HG03066 (cell line): Measurements from ENCODE around the gene M1AP.
"Not testable (repeated sequence)": the region's sequence is repeated elsewhere in the genome, so short reads cannot be mapped to it uniquely, and the experiment has no call there.

Source experiments
- ATAC-seq: cut with Tn5 transposase; IDR thresholded peaks from one replicate; pipeline ENCODE4 v1.9.1; 2021; ENCODE audit warnings: low read depth; ENCODE audit not compliant: unreplicated experiment

Gene M1AP

GRCh38 chr2:74569686-74570085 is 78.4 kb downstream of the M1AP start:
- no peak for ATAC-seq

- no peak for ATAC-seq
Measured at GRCh38 chr2:74567881-74568280, 80.2 kb downstream of the M1AP start.

GRCh38 chr2:74566754-74567085 is 81.4 kb downstream of the M1AP start:
- ATAC-seq: no peak

- no peak for ATAC-seq
Measured at GRCh38 chr2:74566076-74566753, 81.9 kb downstream of the M1AP start.

GRCh38 chr2:74564222-74564621 is 83.9 kb downstream of the M1AP start:
- ATAC-seq: no peak

- ATAC-seq: no peak
Measured at GRCh38 chr2:74562126-74562775, 85.9 kb downstream of the M1AP start.

GRCh38 chr2:74561022-74561421 is 87.1 kb downstream of the M1AP start:
- ATAC-seq: not testable (repeated sequence)

- no peak for ATAC-seq
Measured at GRCh38 chr2:74560591-74560990, 87.5 kb downstream of the M1AP start.

- ATAC-seq: no peak
Measured at GRCh38 chr2:74559912-74560311, 88.2 kb downstream of the M1AP start.

GRCh38 chr2:74558284-74559230 is 89.6 kb downstream of the M1AP start:
- ATAC-seq: no peak

- ATAC-seq: no peak
Measured at GRCh38 chr2:74556831-74557370, 91.2 kb downstream of the M1AP start.

- no peak for ATAC-seq
Measured at GRCh38 chr2:74556159-74556558, 92.0 kb downstream of the M1AP start.

- ATAC-seq: no peak
Measured at GRCh38 chr2:74555610-74556103, 92.5 kb downstream of the M1AP start.

GRCh38 chr2:74554820-74555531 is 93.2 kb downstream of the M1AP start:
- ATAC-seq: peak; percentile 55

GRCh38 chr2:74553892-74554819 is 94.0 kb downstream of the M1AP start, which contains the start of the genes DOK1 and LOXL3:
TSS of gene DOK1 (plus strand) at chr2:74554720. CDS start at chr2:74554755, 35 bp downstream.
TSS of gene LOXL3 (minus strand) at chr2:74553942. CDS start at chr2:74552634, 1,308 bp downstream.
- peak; percentile 63 for ATAC-seq

- ATAC-seq: no peak
Measured at GRCh38 chr2:74552914-74553811, 95.0 kb downstream of the M1AP start.

- no peak for ATAC-seq
Measured at GRCh38 chr2:74551942-74552913, 95.9 kb downstream of the M1AP start.
